Measurements from ENCODE around the gene CLEC7A.

Gene CLEC7A

DNA sequence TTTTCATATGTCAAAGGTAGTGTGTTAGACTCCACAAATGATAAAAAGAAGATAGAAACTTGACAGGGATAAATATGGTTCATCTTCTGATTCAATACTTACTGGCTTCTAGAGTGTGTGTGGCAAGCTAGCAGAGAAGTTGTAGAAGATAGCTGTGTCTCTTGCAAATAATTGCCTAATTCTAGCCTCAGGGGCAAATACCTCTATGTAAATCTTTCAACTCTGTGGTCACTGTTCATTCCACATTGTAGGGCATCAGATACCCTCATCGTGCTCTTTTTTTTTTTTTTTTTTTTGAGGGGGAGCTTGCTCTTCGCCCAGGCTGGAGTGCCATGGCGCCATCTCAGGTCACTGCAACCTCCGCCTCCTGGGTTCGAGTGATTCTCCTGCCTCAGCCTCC, 40.2 kb upstream of the CLEC7A start:
- Histone ChIP-seq H3K36me3 (ENCODE audit: insufficient read depth, low read length) (no peaks in the 10 kb centered on the region), H3K79me2 (ENCODE audit: insufficient read depth, low read length) (no peaks in the 10 kb centered on the region), H3K9me3 (ENCODE audit: insufficient read depth, low read length, severe bottlenecking) (no peaks in the 10 kb centered on the region), H2AFZ (ENCODE audit: low read depth, low read length) (no peak overlapping the region), H3K4me2 (ENCODE audit: insufficient read depth, low read length) (no peak overlapping the region), H3K27me3 (ENCODE audit: insufficient read depth, low read length, poor library complexity) (peaks cover 35% of the 10 kb centered on the region), H3K4me1 (ENCODE audit: insufficient read depth, low read length) (no peaks in the 10 kb centered on the region), H3K9ac (ENCODE audit: low read depth, low read length) (no peak overlapping the region), H3K27ac (ENCODE audit: low read length) (no peak overlapping the region), H3K4me3 (ENCODE audit: low read depth in 1 of 2, low read length in 2 of 2) (no peak overlapping the region), H4K20me1 (ENCODE audit: insufficient read depth, low read length) (no peaks in the 10 kb centered on the region)
- TF ChIP-seq EZH2 (IDR thresholded peaks at IDR 0.05; ENCODE audit: borderline replicate concordance, low read depth, low read length, severe bottlenecking), result no peak
- TF ChIP-seq, protein P1, sequence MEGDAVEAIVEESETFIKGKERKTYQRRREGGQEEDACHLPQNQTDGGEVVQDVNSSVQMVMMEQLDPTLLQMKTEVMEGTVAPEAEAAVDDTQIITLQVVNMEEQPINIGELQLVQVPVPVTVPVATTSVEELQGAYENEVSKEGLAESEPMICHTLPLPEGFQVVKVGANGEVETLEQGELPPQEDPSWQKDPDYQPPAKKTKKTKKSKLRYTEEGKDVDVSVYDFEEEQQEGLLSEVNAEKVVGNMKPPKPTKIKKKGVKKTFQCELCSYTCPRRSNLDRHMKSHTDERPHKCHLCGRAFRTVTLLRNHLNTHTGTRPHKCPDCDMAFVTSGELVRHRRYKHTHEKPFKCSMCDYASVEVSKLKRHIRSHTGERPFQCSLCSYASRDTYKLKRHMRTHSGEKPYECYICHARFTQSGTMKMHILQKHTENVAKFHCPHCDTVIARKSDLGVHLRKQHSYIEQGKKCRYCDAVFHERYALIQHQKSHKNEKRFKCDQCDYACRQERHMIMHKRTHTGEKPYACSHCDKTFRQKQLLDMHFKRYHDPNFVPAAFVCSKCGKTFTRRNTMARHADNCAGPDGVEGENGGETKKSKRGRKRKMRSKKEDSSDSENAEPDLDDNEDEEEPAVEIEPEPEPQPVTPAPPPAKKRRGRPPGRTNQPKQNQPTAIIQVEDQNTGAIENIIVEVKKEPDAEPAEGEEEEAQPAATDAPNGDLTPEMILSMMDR (IDR thresholded peaks at IDR 0.05; ENCODE audit: borderline replicate concordance, extremely low read depth, low read length, poor library complexity, severe bottlenecking), result no peak
- no peak for ATAC-seq (ENCODE audit: insufficient read depth, low read depth)
- no peak for DNase-seq

GRCh38 chr12:10169104-10169503, 39.1 kb upstream of the CLEC7A start:
- H3K4me3 ChIP-seq (ENCODE audit: low read depth in 1 of 2, low read length in 2 of 2), result no peak overlapping the region
- no peak overlapping the region for H3K9ac ChIP-seq (ENCODE audit: low read depth, low read length)
- H3K27ac ChIP-seq (ENCODE audit: low read length), result no peak overlapping the region
- peaks cover 32% of the 10 kb centered on the region for H3K27me3 ChIP-seq (ENCODE audit: insufficient read depth, low read length, poor library complexity)
- H3K79me2 ChIP-seq (ENCODE audit: insufficient read depth, low read length), result no peaks in the 10 kb centered on the region
- ATAC-seq (ENCODE audit: insufficient read depth, low read depth) (no peak), DNase-seq (no peak)
- H3K4me2 ChIP-seq (ENCODE audit: insufficient read depth, low read length), result no peak overlapping the region
- no peaks in the 10 kb centered on the region for H4K20me1 ChIP-seq (ENCODE audit: insufficient read depth, low read length)
- no peaks in the 10 kb centered on the region for H3K4me1 ChIP-seq (ENCODE audit: insufficient read depth, low read length)
- no peaks in the 10 kb centered on the region for H3K36me3 ChIP-seq (ENCODE audit: insufficient read depth, low read length)
- no peaks in the 10 kb centered on the region for H3K9me3 ChIP-seq (ENCODE audit: insufficient read depth, low read length, severe bottlenecking)
- no peak overlapping the region for H2AFZ ChIP-seq (ENCODE audit: low read depth, low read length)
- TF ChIP-seq, protein P1 (IDR thresholded peaks at IDR 0.05; ENCODE audit: borderline replicate concordance, extremely low read depth, low read length, poor library complexity, severe bottlenecking), result no peak
- no peak for TF ChIP-seq EZH2 (IDR thresholded peaks at IDR 0.05; ENCODE audit: borderline replicate concordance, low read depth, low read length, severe bottlenecking)

DNA sequence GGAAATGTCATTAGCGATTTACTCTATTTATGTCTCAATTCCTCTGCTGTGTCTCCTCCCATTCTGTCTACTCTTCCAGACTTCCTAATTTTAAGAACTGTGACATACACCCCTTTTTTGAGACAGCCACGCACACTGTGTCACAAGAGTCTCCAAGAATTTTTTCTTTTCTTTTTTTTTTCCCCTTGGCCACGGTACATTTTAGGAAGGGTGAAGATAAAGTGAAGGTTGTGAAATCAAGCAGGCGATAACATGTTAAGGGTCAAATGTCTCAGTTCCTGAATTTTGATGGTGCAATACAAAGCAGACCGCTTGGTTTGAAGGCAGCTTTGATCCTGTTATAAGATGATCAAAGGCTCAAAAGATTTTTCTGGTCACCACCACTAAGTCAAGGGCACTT, 37.6 kb upstream of the CLEC7A start:
- H3K4me1 ChIP-seq (ENCODE audit: insufficient read depth, low read length), result no peaks in the 10 kb centered on the region
- H3K4me3 ChIP-seq (ENCODE audit: low read depth in 1 of 2, low read length in 2 of 2), result no peak overlapping the region
- TF ChIP-seq, protein P1 (IDR thresholded peaks at IDR 0.05; ENCODE audit: borderline replicate concordance, extremely low read depth, low read length, poor library complexity, severe bottlenecking), result no peak
- TF ChIP-seq EZH2 (IDR thresholded peaks at IDR 0.05; ENCODE audit: borderline replicate concordance, low read depth, low read length, severe bottlenecking), result no peak
- H3K27me3 ChIP-seq (ENCODE audit: insufficient read depth, low read length, poor library complexity), result peaks cover 32% of the 10 kb centered on the region
- H4K20me1 ChIP-seq (ENCODE audit: insufficient read depth, low read length), result no peaks in the 10 kb centered on the region
- DNase-seq (no peak), ATAC-seq (ENCODE audit: insufficient read depth, low read depth) (no peak)
- no peaks in the 10 kb centered on the region for H3K9me3 ChIP-seq (ENCODE audit: insufficient read depth, low read length, severe bottlenecking)
- no peak overlapping the region for H3K9ac ChIP-seq (ENCODE audit: low read depth, low read length)
- H3K79me2 ChIP-seq (ENCODE audit: insufficient read depth, low read length), result no peaks in the 10 kb centered on the region
- H3K4me2 ChIP-seq (ENCODE audit: insufficient read depth, low read length), result no peak overlapping the region
- H3K36me3 ChIP-seq (ENCODE audit: insufficient read depth, low read length), result no peaks in the 10 kb centered on the region
- H2AFZ ChIP-seq (ENCODE audit: low read depth, low read length), result no peak overlapping the region
- no peak overlapping the region for H3K27ac ChIP-seq (ENCODE audit: low read length)

- no peak for ATAC-seq (ENCODE audit: insufficient read depth, low read depth)
- no peak for DNase-seq
- Histone ChIP-seq H3K79me2 (ENCODE audit: insufficient read depth, low read length) (no peaks in the 10 kb centered on the region), H3K36me3 (ENCODE audit: insufficient read depth, low read length) (no peaks in the 10 kb centered on the region), H3K4me3 (ENCODE audit: low read depth in 1 of 2, low read length in 2 of 2) (no peak overlapping the region), H3K9ac (ENCODE audit: low read depth, low read length) (no peak overlapping the region), H3K27ac (ENCODE audit: low read length) (no peak overlapping the region), H3K9me3 (ENCODE audit: insufficient read depth, low read length, severe bottlenecking) (no peaks in the 10 kb centered on the region), H3K4me2 (ENCODE audit: insufficient read depth, low read length) (no peak overlapping the region), H4K20me1 (ENCODE audit: insufficient read depth, low read length) (no peaks in the 10 kb centered on the region), H2AFZ (ENCODE audit: low read depth, low read length) (no peak overlapping the region), H3K27me3 (ENCODE audit: insufficient read depth, low read length, poor library complexity) (peaks cover 25% of the 10 kb centered on the region), H3K4me1 (ENCODE audit: insufficient read depth, low read length) (no peaks in the 10 kb centered on the region)
- TF ChIP-seq, protein P1 (IDR thresholded peaks at IDR 0.05; ENCODE audit: borderline replicate concordance, extremely low read depth, low read length, poor library complexity, severe bottlenecking), result no peak
- TF ChIP-seq EZH2 (IDR thresholded peaks at IDR 0.05; ENCODE audit: borderline replicate concordance, low read depth, low read length, severe bottlenecking), result no peak
These were observed 35.4 kb upstream of the CLEC7A start for GRCh38 chr12:10165421-10165820.
